GM10266 (cell line): ENCODE data around the gene MAPK12.
"Not testable (repeated sequence)": the region's sequence is repeated elsewhere in the genome, so short reads cannot be mapped to it uniquely, and the experiment has no call there.

Source experiments
- DNase-seq: peaks from one replicate; pipeline ENCODE4 v3.0.0; 2012; ENCODE audit errors: extremely low spot score
- TF ChIP-seq, protein P1 (sequence below): IDR thresholded peaks from 2 replicates; pipeline ENCODE4 v1.5.1; 2012; ENCODE audit warnings: mild to moderate bottlenecking, low read depth; ENCODE audit not compliant: control insufficient read depth, insufficient read depth; ENCODE audit errors: missing control alignments

The MAPK12 gene

GRCh38 chr22:50275181-50276055 is 13.9 kb upstream of the MAPK12 start:
- TF ChIP-seq, protein P1, sequence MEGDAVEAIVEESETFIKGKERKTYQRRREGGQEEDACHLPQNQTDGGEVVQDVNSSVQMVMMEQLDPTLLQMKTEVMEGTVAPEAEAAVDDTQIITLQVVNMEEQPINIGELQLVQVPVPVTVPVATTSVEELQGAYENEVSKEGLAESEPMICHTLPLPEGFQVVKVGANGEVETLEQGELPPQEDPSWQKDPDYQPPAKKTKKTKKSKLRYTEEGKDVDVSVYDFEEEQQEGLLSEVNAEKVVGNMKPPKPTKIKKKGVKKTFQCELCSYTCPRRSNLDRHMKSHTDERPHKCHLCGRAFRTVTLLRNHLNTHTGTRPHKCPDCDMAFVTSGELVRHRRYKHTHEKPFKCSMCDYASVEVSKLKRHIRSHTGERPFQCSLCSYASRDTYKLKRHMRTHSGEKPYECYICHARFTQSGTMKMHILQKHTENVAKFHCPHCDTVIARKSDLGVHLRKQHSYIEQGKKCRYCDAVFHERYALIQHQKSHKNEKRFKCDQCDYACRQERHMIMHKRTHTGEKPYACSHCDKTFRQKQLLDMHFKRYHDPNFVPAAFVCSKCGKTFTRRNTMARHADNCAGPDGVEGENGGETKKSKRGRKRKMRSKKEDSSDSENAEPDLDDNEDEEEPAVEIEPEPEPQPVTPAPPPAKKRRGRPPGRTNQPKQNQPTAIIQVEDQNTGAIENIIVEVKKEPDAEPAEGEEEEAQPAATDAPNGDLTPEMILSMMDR, result no peak
- DNase-seq, result no peak

GRCh38 chr22:50274771-50275170 is 13.3 kb upstream of the MAPK12 start:
- DNase-seq, result no peak
- TF ChIP-seq, protein P1, result no peak

DNA sequence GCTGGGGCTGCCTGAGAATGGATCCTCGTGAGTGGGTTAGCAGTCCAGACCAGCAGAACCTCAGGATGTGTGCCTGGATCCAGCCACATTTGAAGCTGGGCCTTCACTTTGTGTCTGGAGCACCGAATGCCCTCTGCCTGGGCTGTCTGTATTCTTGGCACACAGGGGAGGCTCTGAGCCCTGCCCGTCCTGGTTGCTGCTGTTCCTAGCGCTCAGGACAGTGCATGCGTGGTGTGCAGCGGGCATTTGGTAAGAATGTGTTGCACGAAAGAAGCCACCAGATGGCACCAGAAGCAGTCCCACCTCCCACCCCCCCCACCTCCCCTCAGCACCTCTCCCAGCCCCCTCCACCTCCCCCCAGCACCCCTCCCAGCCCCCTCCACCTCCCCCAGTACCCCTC is 12.8 kb upstream of the MAPK12 start:
- TF ChIP-seq, protein P1, result peak; percentile 47
- peak; percentile 76 for DNase-seq

DNA sequence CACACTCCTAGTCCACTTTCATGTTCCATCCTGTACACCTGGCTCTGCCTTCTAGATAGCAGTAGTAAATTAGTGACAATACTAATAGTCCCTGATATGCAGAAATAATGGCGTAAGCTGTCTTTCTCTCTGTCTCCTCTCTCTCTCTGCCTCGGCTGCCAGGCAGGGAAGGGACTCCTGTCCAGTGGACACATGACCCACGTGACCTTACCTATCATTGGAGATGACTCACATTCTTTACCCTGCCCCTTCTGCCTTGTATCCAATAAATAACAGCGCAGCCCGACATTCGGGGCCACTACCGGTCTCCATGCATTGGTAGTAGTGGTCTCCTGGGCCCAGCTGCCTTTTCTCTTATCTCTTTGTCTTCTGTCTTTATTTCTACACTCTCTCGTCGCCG is 12.3 kb upstream of the MAPK12 start:
- DNase-seq, result not testable (repeated sequence)

DNA sequence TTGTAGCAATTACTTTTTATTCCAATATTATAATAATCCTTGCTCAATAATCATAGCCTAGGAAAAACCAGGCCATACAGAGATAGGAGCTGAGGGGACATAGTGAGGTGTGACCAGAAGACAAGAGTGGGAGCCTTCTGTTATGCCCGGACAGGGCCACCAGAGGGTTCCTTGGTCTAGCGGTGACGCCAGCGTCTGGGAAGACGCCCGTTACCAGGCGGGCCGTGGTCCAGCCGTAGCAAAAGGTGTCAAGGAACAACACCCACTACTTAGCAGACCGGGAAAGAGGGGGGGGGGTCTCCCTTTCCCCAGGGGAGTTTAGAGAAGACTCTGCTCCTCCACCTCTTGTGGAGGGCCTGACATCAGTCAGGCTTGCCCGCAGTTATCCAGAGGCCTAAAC is 11.9 kb upstream of the MAPK12 start:
- not testable (repeated sequence) for DNase-seq

DNA sequence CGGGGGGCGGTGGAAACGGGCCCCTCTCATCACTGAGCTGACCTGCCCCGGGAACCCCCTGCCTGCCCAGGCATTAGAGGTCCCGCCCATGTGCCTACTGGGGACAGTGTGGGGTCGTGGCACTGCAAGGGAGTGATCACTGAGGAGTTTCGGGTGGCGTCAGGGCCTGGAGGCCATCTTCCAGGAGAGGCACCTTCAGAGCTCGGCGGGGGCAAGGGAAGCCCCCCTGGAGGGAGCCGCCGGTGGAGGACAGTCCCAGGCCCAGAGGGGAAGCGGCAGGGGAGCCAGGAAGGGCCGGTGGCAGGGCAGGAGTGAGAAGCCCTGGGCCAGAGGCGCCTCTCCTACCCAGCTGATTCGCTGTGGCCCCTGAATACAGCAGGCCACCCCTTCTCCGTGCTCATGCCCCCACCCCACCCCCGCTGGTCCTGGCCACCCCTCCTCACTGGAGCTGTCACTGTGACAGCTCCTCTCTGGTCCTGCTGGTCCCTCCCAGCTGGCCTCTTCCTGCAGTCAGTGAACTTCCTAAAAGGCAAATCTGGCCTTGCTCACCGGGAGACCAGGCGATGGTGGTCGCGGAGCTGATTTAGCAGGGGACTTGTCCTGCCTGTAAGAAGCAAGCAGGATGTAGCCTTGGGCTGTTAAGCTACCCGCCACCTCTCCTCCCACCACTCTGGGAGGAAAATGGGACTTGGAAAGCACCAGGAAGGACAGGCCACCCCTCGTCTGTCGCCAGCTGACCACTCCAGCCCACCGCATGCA is 10.7 kb upstream of the MAPK12 start:
- DNase-seq, result no peak
- TF ChIP-seq, protein P1, result no peak

DNA sequence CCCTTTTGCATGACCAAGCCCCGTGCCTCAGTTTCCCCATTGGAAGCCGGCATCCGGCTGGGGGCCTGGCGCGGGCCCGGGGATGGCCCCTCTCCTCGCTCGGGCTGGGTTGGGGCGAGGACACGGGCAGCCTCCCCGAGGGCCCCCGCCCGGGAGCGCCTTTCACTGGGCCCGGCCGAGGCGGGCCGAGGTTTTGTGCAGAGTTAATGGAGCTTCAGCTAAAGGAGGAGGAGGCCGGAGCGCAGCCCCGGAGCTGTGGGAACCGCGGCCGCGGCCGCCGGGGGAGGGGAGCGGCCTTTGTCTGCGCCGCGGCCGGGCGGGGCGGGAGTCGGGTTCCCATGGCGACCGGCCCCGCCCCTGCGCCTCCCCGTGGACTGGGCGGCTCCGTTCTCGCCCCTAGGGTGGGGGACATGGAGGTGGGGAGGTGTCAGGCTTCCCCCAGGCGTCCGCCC is 10.1 kb upstream of the MAPK12 start:
- TF ChIP-seq, protein P1, result peak; percentile 41
- peak; percentile 92 for DNase-seq

DNA sequence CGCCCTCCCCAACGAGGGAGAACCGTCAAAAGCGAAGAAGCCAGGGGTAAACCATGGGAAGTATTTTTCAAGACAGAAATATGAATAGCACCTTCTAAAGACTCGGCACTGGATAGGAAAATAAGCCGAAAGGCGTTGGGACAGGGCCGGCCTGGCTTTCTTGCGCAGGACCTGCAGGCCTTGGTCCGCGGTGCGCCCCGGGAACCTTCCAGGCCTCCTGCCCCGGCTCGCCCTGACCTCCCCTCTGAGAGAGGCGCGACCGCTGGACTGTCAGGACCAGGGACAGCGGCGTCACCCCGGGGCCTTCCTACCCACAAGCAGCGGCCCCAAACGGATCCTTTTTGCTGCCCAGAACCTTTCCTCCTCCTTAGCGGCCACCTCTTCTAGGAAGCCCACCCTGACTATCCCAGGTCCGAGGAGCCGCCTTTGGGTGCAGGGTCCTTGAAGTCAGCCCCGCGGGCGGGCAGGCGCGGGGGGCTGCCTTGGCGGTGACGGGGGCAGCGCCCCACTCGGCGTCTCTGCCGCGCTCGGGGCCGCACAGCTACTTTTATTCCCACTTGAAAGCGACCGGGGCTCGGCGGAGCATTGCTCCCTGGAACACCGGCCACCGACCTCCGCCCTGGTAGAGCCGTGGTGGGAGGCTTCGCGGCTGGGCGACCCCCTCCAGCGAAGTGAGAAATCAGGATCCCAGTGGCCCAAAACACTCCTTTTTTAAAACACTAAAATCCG is 9.3 kb upstream of the MAPK12 start:
- TF ChIP-seq, protein P1, result no peak
- peak; percentile 89 for DNase-seq
